ENCODE measurements around the gene FRAS1. TPM values are rescaled to one million over a fixed set of nuclear protein-coding genes. Genes with fewer than 3 reads are reported as not detected.

Gene FRAS1
- total RNA-seq, 2 donors from 2014 or later, result 2.1 to 4.0 TPM

DNA sequence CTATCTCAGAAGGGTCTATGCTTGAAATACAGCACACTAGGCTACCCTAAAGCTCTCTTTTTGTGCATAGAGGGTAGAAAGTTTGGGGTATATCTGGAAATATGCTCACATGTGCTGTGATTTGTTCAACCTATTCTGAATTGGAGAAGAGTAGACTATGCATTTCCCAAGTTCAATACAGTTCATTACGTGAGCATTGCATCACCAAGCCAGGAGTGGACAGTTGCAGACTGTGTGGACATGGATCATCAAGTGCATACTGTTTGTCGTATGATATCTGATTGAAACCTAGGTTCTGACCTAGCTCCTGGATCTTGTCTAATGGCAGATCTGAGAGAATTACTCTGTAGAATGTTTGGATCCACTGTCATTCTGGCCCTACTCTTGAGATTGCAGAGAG lies 161.1 kb downstream of the FRAS1 start:
- no peak overlapping the region for H3K27ac ChIP-seq
- TF ChIP-seq, protein P1, sequence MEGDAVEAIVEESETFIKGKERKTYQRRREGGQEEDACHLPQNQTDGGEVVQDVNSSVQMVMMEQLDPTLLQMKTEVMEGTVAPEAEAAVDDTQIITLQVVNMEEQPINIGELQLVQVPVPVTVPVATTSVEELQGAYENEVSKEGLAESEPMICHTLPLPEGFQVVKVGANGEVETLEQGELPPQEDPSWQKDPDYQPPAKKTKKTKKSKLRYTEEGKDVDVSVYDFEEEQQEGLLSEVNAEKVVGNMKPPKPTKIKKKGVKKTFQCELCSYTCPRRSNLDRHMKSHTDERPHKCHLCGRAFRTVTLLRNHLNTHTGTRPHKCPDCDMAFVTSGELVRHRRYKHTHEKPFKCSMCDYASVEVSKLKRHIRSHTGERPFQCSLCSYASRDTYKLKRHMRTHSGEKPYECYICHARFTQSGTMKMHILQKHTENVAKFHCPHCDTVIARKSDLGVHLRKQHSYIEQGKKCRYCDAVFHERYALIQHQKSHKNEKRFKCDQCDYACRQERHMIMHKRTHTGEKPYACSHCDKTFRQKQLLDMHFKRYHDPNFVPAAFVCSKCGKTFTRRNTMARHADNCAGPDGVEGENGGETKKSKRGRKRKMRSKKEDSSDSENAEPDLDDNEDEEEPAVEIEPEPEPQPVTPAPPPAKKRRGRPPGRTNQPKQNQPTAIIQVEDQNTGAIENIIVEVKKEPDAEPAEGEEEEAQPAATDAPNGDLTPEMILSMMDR (IDR thresholded peaks at IDR 0.05), result no peak
- no peaks in the 10 kb centered on the region for H3K4me1 ChIP-seq
- no peak overlapping the region for H3K9ac ChIP-seq (ENCODE audit: low read depth in 2 of 2, low read length in 2 of 2)
- intact Hi-C loops (cut with DNase I), result no loop called here
- no peaks in the 10 kb centered on the region for H3K36me3 ChIP-seq
- H3K4me3 ChIP-seq, result no peak overlapping the region
- H3K9me3 ChIP-seq, result no peaks in the 10 kb centered on the region
- H3K27me3 ChIP-seq, result no peaks in the 10 kb centered on the region
- no peak for DNase-seq

DNA sequence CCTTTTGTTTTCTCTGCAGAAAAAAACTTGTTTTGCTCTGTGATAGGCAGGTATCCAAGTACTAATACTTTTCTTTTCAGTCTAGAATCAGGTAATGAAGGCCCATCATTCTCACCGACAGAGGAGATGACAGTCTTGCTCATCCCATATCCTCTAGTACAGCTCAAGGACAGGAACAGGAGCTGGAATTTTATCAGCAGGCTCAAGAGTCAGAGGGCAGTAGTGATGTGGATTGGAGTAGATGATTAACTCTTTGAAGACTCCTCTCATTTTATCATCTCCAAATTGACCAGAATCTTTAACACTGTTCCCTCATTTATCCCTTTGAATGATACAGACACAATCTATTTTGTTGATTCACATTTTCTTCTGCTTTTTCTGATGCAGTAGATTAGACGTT lies 162.7 kb downstream of the FRAS1 start:
- DNase-seq, result no peak
- Histone ChIP-seq H3K9ac (ENCODE audit: low read depth in 2 of 2, low read length in 2 of 2) (no peak overlapping the region), H3K9me3 (no peaks in the 10 kb centered on the region), H3K27ac (no peak overlapping the region), H3K4me1 (no peaks in the 10 kb centered on the region), H3K4me3 (no peak overlapping the region), H3K36me3 (no peaks in the 10 kb centered on the region), H3K27me3 (no peaks in the 10 kb centered on the region)
- TF ChIP-seq, protein P1 (IDR thresholded peaks at IDR 0.05), result no peak
- intact Hi-C loops (cut with DNase I), result no loop called here

DNA sequence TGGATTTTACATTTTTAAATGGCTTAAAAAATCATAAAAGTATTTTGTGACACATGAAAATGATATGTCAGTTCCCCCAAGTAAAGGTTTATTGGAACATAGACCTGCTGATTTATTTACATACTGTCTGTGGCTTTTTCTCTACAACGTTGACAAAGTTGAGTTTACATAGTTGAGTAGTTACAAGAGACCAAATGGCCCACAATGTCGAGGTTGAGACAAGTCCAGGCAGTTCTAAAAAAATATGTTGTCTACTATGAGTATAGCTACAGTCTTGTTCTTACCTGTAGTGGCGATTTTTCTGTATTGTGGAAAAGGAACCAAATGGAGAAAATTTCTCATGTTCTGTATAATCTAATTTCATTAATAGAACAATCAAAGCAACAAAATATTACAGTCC lies 163.2 kb downstream of the FRAS1 start:
- intact Hi-C loops (cut with DNase I), result no loop called here
- no peak overlapping the region for H3K9ac ChIP-seq (ENCODE audit: low read depth in 2 of 2, low read length in 2 of 2)
- no peaks in the 10 kb centered on the region for H3K27me3 ChIP-seq
- no peak overlapping the region for H3K4me3 ChIP-seq
- DNase-seq, result no peak
- TF ChIP-seq, protein P1 (IDR thresholded peaks at IDR 0.05), result no peak
- H3K9me3 ChIP-seq, result no peaks in the 10 kb centered on the region
- no peaks in the 10 kb centered on the region for H3K36me3 ChIP-seq
- H3K27ac ChIP-seq, result no peak overlapping the region
- H3K4me1 ChIP-seq, result no peaks in the 10 kb centered on the region

DNA sequence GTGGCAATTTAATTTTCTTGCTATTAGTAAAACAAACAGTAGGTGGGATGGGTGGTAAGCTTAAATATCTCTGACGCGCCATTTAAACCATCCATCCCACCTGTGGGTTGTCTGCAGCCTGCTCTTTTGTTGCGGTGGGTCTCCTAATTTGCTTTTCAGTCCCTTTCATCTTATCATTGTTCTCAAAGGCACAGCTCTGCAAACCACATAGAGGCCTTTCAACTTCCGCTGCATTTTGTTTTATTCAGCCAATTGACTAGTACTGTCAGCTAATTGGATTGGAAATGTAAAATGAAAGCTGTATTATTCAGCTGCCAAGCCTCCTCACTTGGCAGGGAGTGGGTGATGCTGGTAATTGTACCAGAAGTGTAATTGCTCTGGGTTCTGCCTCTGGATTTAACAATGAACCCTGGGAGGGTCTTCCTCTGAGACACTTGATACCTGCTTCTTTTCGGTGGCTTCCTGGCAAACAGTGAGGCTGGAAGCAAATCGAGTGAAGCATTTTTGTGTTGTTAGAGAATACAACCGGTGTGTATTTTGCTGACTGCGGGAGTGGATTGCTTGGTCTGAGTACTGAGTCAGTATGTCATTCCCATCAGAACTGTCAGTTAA lies 165.6 kb downstream of the FRAS1 start:
- Histone ChIP-seq H3K27me3 (no peaks in the 10 kb centered on the region), H3K36me3 (no peaks in the 10 kb centered on the region), H3K4me1 (no peaks in the 10 kb centered on the region), H3K9ac (ENCODE audit: low read depth in 2 of 2, low read length in 2 of 2) (no peak overlapping the region), H3K27ac (no peak overlapping the region), H3K4me3 (no peak overlapping the region), H3K9me3 (no peaks in the 10 kb centered on the region)
- intact Hi-C loops (cut with DNase I), result no loop called here
- DNase-seq, result no peak
- TF ChIP-seq, protein P1 (IDR thresholded peaks at IDR 0.05), result no peak

DNA sequence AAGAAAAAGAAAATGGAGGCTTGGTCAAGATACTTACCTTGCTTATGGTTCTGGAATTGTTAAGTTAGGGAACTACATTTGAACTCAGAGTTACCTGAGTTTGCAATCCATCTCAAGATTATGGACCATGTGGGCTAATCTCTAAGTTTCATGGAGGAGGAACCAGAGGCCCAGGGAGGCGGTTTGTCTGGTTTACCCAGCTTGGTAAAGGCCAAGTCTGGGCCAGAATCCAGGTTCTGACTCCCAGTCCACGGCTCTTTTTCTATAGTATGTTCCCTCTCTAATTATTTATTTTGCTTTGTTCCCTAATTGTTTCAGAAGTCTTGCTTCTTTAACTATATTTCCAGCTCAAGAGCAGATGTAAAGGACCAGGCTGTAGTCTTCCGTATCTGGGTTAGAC lies 168.1 kb downstream of the FRAS1 start:
- no peaks in the 10 kb centered on the region for H3K4me1 ChIP-seq
- no peaks in the 10 kb centered on the region for H3K27me3 ChIP-seq
- intact Hi-C loops (cut with DNase I), result no loop called here
- H3K9me3 ChIP-seq, result no peaks in the 10 kb centered on the region
- H3K4me3 ChIP-seq, result no peak overlapping the region
- H3K36me3 ChIP-seq, result no peaks in the 10 kb centered on the region
- TF ChIP-seq, protein P1 (IDR thresholded peaks at IDR 0.05), result no peak
- H3K27ac ChIP-seq, result no peak overlapping the region
- H3K9ac ChIP-seq (ENCODE audit: low read depth in 2 of 2, low read length in 2 of 2), result no peak overlapping the region
- DNase-seq, result no peak
